NCI-H82 treated with DMSO at 0.1 percent for 48 hours (cell line): Measurements from ENCODE around the gene DMXL1.
"Not testable (repeated sequence)": the region's sequence is repeated elsewhere in the genome, so short reads cannot be mapped to it uniquely, and the experiment has no call there.

Experiments
- DNase-seq: peaks from one replicate; lab custom pipeline; 2025; ENCODE audit not compliant: unreplicated experiment; lab: John Stamatoyannopoulos, UW

The DMXL1 gene

DNA sequence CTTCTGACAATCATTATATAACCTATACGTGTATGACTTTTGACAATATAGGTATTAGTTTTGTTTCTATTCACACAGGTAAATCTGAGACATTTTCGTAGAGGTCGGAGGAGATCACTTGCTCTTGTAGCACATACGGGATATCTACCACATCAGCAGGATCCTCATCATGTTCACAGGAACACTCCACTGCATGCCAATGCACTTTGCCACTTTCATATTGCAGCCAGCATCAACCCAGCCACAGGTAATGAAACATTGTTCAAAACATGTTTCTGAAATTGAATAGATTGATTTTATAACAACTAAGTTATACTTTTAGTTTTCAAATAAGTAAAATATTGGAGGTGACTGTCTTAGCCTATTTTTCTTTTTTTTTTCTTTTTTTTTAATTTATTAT, 50.0 kb downstream of the DMXL1 start:
- no peak for DNase-seq

DNA sequence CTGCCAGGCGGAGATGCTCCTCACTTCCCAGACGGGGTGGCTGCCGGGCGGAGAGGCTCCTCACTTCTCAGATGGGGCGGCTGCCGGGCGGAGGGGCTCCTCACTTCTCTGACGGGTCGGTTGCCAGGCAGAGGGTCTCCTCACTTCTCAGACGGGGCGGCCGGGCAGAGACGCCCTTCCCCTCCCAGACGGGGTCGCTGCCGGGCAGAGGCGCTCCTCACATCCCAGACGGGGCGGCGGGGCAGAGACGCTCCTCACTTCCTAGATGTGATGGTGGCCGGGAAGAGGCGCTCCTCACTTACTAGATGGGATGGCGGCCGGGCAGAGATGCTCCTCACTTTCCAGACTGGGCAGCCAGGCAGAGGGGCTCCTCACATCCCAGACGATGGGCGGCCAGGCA, 51.6 kb downstream of the DMXL1 start:
- DNase-seq, result not testable (repeated sequence)

DNA sequence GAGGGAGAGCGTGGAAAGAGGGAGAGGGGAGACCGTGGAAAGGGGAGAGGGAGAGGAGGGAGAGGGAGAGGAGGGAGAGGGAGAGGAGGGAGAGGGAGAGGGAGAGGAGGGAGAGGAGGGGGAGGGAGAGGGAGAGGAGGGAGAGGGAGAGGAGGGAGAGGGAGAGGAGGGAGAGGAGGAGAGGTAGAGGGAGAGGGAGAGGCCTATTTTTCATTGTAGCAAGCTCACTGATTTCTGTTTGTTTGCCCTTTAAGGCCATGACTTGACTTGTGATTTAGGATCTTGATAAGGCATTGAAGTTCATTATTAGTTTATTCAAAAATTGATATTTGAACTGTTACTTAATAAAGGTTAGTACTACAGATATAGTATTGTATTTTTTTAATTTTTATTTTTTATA, 52.4 kb downstream of the DMXL1 start:
- no peak for DNase-seq

DNA sequence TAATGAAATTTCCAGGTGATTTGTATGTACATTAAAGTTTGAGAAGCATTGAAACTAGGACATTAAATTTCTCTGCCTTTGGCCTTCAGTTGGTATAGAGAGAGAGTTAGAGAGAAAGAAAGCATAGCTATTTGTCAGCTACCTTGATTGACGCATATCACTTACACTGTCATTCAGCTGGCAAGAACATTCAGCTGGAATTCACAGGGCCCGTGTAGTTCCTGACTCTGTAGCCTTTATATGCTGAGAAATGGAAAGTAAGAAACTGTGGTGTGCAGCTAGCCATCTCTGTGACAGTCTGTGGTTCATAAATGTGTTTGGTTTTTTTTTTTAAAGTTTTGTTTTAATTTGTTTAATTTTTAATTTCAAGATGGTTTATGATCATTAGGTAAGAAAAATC, 58.9 kb downstream of the DMXL1 start:
- no peak for DNase-seq

DNA sequence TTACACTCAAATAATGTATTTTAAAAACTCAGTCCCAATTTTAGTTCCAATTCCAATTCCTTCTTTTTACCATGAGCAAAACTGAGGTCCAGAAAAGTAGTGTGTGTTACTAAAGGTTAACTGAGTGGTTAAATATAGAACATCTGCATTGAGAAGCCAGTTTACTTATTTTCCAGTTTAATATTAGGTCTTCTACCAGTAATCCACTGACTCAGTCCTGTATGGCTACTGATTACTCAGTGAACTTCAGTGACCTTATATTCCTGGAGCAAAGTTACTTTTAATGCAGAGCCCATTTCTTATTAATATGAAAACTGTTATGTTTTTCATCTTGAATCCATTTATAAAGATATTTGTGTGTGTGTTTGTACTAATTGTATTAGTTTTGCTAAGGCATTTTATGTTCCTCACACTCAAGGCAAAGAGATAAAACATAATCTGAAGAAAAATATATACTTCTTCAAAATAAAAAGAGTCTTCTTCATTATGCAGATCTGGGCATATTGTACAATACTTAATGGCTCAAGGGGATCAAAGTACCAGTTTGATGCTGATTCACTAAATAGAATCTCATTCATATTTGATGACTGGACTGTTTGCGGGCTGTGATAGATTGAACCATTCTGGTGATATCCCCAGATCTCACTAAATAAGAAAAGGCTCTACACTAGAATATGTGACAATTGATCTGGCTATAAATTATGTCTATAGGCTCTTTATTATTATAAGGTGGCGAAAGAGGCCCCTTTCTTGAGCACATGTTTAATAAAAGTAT, 60.8 kb downstream of the DMXL1 start:
- DNase-seq, result no peak

DNA sequence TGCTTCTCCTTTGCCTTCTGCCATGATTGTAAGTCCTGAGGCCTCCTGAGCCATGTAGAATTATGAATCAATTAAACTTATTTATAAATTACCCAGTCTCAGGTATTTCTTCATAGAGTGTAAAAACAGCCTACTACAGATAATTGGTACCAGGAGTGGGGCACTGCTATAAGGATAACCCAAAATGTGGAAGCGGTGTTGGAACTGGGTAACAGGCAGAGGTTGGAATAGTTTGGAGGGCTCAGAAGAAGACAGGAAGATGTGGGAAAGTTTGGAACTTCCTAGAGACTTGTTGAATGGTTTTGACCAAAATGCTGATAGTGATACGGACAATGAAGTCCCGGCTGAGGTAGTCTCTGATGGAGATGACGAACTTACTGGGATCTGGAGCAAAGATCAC, 64.9 kb downstream of the DMXL1 start:
- not testable (repeated sequence) for DNase-seq

DNA sequence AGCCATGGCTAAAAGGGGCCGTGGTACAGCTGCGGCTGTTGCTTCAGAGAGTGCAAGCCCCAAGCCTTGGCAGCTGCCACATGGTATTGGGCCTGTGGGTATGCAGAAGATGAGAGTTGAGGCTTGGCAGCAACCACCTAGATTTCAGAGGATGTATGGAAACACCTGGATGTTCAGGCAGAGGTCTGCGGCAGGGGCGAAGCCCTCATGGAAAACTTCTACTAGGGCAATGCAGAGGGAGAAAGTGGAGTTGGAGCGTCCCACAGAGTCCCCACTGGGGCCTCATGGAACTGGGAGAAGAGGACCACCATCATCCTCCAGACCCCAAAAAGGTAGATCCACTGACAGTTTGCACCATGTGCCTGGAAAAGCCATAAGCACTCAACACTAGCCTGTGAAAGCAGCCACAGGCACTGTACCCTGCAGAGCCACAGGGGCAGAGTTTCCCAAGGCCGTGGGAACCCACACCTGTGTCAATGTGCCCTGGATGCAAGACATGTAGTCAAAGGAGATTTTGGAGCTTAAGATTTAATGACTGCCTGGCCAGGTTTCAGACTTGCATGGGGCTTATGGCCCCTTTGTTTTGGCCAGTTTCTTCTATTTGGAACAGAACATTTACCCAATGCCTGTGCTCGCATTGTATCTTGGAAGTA, 65.9 kb downstream of the DMXL1 start:
- DNase-seq, result no peak

DNA sequence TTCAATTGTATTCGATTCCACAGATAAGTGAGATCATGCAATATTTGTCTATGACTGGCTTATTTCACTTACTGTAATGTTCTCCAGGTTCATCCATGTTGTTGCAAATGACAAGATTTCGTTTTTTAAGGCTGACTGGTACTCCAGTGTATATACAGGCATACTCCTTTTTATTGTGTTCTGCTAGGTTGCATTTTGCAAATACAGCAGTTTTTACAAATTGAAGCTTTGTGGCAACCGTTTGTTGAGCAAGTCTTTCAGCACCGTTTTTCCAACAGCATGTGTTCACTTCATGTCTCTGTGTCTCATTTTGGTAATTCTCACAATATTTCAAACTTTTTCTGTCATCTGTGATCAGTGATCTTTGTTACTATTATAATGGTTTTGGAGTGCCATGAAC, 82.7 kb downstream of the DMXL1 start:
- DNase-seq, result no peak

DNA sequence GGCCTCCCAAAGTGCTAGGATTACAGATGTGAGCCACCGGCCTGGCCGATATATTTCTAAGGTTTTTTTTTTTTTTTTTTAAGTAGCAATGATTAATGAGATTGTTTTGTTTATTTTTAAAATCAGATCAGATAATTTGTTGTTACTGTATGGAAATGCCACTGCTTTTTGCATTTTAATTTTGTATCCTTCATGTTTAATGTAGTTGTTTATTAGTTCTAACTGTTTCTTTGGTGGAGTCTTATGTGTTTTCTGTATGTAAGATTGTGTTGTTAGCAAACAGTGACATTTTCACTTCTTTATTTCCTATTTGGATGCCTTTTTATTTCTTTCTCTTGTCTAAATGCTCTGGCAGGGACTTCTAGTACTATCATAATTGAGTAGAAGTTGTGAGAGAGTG, 87.3 kb downstream of the DMXL1 start:
- DNase-seq, result no peak

DNA sequence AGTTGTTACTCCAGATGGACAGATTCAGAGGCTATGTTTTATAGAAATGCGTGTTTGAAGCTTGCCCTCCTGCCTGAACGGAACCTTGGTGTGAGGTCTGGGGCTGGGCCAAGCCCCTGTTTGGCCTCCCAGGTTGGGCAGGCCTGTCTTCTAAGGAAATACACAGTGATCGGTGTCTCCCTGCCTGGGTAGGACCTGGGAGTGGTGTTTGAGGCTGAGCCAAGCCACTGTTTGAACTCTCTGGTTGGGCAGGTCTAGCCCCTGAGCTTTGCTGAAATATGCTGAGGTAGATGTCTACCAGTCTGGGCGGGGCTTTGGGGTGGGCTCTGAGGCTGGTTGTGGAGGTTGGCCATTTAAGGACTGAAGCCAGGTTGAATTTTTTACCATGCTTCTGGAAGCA, 90.5 kb downstream of the DMXL1 start:
- DNase-seq, result no peak

DNA sequence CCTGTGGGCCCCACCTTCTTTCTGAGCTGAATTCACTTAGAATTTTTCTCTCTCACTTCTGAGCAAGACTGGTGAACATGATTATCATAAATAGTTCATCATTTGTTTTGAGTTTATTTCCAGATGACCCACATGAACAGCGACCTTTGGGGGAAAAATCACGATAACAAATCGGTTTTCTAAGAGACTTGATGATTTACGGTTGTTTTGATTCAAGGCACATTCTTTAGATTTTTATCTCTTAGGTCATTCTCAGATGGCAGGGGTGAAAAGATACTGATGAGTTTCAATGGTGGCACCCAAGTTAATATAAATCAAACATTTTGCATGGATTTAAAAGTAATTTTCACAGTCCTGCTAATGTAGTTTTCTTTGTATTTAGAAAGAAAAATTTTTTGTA, 95.1 kb downstream of the DMXL1 start:
- no peak for DNase-seq

DNA sequence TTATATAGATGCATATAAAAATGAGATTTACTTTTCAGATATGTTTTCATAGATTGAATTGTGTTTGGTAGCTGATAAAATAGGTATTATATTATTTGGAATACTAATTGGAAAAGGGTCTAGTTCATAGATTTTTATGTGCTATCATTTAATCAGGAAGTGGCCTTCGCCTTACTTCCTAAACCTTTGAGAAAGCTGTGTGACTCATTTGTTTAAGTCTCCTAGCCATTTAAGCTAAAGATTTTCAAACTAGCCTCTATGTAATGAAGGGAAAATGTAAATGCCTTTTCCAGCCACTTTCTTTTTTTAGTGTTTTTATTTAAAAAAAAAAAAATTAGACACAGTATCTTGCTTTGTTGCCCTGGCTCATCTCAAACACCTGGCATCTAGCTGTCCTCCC, 97.5 kb downstream of the DMXL1 start:
- no peak for DNase-seq

DNA sequence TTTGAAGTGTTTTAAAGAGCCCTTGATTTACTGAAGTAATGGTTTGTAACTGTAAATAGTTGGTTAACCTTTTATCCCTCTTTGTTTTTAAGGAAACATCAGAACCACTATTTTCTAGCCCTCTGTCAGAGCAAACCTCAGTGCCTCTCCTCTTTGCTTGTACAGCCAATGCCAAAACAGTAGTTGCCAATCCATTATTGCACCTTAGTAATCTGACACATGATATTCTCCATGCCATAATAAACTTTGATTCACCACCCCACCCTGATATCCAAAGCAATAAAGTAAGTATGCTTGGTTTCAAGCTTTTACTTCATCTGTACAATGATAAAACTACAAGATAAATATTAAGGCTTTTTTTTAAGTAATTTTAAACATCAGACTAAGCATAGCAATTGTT, 100.8 kb downstream of the DMXL1 start:
- DNase-seq, result no peak

DNA sequence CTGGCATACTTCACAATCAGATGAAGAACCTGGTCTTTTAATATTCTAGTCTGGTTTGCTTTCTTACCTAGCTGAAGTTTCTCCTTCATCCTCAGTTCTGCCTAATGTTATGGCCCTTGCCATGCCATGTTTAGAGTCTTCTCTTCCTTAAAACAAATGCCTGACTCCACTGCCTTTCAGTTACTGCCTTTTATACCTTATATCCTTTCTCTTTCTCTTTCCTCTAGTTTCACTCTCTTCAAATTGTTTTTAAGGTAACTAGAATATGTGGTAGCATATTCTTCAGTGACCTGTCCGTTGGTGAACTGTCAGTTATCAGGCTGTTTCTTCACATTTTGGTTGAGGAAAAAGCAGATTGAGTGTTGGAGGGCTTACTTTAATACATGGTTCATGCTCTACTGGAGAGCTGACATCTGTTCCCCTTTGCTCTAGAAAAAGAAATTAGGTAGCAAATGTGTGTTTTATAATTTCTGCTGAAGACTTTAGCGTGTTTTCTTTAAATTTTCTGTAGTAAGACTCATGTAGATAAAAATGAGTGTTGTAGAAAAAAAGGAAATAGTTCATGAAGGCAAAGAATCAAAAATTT, 103.8 kb downstream of the DMXL1 start:
- no peak for DNase-seq

DNA sequence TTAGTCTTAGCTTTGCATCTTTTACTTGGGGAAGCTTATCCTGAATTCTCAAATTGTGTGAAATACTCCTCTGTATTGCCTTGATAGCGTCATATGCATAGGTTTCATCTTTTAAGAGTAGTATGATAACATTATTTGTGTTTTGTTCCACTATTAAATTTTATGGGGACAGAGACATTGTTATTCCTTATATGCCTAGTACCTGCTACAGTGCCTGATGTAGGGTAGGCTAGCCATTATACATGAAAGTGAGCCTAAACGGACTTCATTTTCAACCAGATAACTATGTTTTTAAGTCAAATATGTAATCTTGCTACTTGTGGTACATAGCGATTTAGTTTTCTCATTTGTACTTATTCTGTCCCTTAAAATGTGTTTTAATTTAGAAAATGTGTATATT, 105.9 kb downstream of the DMXL1 start:
- DNase-seq, result no peak

DNA sequence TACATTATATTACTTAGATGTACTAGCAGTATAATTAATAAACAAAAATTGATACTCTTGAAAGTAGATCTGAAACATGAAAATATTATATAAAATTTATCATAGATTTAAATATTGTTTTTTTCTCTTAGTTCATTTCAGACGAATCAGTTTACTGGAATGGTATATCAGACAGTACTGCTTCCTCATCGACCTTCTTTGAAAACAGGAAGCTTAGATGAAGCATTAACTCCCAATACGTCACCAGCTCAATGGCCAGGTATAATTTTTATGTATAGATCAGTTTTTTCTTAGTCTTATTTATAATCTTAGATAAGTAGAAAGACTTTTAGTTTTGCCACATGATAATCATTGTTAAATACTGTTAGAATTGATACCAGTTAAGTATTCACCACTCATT, 106.3 kb downstream of the DMXL1 start:
- no peak for DNase-seq

DNA sequence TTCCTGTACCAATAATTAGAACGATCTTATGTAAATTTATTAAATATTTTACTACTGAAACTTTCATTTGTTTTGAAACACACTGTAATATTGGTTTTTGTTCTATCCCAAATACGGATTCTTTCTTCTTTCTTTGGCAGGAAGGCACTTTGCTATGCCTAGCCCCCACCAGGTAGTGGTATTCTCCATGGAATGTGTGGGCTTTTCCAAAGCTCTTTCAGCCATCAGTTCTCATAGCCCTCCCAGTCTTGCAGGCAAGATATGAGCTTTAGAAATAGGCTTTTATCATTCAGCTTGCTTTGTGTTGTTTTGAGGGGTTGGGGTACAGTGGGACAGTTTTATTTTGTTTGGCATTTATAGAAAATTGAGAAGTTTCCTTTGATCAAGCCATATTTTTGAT, 107.5 kb downstream of the DMXL1 start:
- DNase-seq, result no peak

DNA sequence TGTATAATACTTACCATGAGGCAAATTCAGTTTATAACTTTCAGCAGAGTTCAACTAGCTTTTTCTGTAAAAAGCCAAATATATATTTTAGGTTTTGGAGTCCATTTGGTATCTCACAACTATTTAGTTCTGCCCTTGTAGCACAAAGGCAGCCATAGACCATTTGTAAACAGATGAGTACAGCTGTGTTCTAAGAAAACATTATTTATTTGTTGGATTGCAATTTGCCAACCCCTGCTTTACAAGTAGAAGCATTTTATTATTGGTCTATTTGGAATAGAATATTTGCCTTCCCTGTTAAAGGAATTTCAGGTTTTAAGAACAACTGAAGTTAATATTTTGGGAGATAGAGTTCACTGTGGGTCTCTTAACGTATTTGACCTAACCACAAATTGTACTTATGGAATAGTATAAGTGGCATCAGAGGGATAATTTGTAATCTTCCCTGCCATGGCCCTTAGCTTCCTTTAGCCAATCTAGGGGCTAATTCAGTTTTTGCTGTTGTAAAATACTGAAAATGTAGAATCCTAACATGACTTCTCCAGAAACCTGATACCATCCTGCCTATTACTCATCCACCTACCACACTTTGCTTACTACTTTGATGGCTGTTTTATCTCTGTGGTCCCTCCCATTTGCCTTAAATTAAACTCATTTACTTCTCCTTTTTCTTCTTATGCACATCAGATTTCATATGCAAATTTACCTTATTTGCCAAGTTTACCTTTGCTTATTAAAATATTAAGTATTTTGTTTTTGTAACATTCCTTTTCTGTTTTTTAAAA, 109.2 kb downstream of the DMXL1 start:
- DNase-seq, result no peak

DNA sequence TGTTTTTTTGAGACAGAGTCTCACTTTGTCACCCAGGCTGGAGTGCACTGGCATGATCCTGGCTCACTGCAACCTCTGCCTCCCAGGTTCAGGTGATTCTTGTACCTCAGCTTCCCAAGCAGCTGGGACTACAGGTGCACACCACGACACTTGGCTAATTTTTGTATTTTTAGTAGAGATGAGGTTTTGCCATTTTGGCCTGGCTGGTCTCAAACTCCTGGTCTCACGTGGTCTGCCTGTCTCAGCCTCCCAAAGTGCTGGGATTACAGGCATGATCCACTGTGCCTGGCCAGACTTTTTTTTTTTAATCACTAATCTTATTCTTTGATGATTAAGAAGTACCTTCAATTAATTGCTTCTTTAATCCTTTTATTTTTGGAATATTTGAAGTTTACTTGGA, 114.6 kb downstream of the DMXL1 start:
- not testable (repeated sequence) for DNase-seq

DNA sequence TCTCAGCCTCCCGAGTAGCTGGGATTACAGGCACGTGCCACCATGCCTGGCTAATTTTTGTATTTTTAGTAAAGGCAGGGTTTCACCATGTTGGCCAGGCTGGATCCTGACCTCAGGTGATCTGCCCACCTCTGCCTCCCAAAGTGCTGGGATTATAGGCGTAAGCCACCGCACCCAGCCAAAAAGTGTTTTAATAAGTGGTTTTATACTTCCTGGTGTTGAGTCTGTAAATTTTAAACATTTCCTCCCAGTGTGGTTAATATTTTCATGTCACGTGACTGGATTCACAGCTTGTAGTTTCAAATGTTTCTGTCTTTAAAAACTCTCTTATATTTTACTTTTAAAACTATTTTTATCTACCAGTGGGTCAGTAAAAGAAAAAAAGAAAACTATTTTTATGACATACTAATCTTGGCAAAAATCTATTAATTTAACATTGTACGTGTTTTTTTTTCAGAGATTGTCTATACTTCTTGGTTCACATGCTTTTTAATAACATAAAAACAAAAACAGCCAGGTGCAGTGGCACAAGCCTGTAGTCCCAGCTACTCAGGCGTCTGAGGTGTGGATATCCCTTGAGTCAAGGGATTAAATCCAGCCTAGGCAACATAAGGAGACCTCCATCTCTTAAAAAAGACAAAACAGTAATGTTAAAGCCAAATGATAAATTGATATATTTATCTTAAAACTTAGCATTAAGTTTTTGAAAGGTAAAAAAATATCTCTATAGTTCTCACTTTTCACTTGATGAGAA, 117.1 kb downstream of the DMXL1 start:
- DNase-seq, result no peak

DNA sequence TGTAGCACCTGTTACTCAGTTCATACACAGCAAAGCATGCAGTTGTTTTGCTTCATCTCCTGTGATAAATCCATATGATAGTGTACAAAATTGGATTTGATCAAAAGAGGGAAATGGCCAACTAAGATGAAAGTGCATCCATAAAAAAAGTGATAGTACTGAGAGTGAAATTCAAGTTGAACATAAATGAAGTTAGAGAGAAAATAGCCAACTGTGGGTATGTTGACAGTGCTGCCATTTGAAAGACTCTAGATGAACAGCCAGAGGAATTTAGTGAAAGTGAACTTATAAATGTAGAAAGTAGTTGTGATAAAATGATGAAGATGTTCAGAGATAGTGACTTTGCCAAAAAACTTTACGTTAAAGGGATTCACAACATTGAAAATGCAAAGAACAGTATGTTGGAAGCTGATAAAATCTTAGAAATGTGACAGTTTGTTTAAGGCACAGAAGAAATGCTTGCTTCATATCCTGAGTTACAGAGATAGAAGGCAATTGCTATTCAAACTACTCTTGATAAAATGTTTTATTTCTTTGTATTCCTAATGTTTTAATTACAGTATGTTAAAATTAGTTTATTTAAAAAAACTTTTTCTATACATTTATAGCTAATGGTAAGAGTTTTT, 119.7 kb downstream of the DMXL1 start:
- DNase-seq, result no peak
